HG03066 (cell line): Measurements from ENCODE around the gene SWT1.
"Not testable (repeated sequence)": the region's sequence is repeated elsewhere in the genome, so short reads cannot be mapped to it uniquely, and the experiment has no call there.

ENCODE experiments used
- ATAC-seq: cut with Tn5 transposase; IDR thresholded peaks from one replicate; pipeline ENCODE4 v1.9.1; 2021; ENCODE audit warnings: low read depth; ENCODE audit not compliant: unreplicated experiment

Gene SWT1

GRCh38 chr1:185241127-185241526, 84.2 kb downstream of the SWT1 start:
- ATAC-seq = no peak

GRCh38 chr1:185244015-185244747, 87.2 kb downstream of the SWT1 start:
- ATAC-seq = no peak

DNA sequence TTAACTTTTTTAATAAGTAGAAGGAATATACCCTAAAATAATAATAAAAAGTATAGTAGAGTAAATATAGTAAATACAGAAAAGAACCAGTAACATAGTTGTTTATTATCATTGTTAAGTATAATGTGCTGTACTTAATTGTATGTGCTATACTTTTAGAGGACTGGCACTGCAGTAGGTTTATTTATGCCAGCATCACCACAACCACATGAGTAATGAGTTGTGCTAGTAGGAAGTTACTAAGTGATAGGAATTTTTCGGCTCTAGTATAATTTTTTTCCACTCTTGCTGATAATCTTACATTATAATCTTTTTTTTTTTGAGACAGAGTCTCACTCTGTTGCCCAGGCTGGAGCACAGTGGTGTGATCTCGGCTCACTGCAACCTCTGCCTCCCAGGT, 88.5 kb downstream of the SWT1 start:
- ATAC-seq = no peak

DNA sequence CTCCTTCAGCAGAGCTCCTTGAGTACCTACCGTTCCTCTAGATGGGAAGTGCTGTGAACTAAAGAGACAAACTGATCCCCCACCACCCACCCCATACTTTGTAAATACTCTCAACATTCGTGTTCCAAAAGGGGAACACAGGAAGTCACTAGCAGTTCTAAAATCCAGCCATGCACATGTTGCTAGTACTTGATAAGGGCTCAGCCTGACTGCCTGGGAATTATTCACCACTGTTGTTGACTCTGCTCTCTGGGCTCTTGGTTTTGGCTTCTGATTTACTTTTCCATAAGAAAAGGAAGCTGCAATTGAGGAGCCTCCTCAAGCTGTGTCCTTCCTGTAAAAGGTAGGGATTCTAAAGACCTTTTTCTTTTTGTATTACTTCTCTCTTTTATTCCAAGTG, 92.6 kb downstream of the SWT1 start:
- no peak for ATAC-seq

GRCh38 chr1:185250063-185250462, 93.1 kb downstream of the SWT1 start:
- ATAC-seq = no peak

- not testable (repeated sequence) for ATAC-seq
Measured at GRCh38 chr1:185251928-185252327, 95.0 kb downstream of the SWT1 start.

DNA sequence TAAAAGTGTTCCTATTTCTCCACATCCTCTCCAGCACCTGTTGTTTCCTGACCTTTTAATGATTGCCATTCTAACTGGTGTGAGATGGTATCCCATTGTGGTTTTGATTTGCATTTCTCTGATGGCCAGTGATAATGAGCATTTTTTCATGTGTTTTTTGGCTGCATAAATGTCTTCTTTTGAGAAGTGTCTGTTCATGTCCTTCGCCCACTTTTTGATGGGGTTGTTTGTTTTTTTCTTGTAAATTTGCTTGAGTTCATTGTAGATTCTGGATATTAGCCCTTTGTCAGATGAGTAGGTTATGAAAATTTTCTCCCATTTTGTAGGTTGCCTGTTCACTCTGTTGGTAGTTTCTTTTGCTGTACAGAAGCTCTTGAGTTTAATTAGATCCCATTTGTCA, 95.4 kb downstream of the SWT1 start:
- ATAC-seq = not testable (repeated sequence)

GRCh38 chr1:185255595-185255994, 98.6 kb downstream of the SWT1 start:
- ATAC-seq = not testable (repeated sequence)

GRCh38 chr1:185257116-185257949, 100.4 kb downstream of the SWT1 start:
- not testable (repeated sequence) for ATAC-seq

GRCh38 chr1:185257950-185258208, 100.9 kb downstream of the SWT1 start:
- ATAC-seq = no peak

DNA sequence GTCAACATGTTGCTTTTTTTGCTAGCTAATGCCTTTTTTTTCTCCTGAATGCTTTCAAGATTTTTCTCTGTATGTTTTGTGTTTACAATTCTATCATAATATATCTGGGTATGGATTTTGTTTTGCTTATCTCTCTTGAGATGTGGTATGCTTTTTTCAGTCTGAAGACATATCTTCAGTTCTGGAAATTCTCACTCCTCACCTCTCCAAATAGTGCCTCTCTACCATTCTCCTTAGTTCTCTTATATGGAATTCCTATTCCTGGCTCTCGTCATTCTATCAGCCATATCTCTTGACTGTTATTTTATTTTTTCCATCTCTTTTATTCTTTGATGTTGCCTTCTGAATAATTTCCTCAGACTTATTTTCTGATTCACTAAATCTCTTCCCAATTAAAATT, 101.7 kb downstream of the SWT1 start:
- ATAC-seq = no peak

- ATAC-seq = no peak
Measured at GRCh38 chr1:185260611-185261010, 103.6 kb downstream of the SWT1 start.

DNA sequence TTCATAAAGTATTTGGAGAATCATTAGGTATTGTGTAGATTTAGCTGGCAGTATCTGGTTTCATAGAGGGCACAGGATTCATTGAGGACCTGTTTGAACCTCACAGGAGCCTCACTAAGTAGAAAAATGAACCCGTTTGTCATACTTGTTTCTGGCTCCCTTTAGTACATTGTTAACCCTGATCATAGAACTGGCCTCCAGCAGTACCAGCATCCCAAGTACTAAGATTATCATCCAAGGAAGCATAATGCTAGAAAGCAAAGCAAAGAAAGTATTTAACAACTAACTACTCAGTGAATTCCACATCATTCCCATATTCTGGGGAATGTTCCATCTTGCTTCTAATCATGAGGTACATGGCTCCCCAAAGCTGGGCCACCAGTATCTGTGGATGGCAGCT, 105.2 kb downstream of the SWT1 start:
- no peak for ATAC-seq

DNA sequence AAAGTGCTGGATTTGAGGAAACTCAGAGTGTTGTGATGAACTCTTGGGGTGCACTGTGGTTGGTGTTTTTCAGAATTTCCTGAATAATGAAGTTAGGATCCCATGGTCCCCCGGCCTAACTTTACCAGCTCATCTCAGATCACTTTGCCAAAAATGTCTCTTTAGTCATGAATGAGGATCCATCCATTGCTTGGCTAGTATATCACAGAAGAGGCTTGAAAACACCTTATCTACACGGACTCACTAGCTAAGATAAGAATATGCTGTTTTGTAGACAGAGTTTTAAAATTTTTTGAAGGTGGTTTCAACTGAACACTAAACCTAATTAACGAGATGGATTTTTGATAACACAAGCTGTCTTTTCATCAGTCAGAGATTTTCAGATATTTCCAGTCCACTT, 106.3 kb downstream of the SWT1 start:
- no peak for ATAC-seq

DNA sequence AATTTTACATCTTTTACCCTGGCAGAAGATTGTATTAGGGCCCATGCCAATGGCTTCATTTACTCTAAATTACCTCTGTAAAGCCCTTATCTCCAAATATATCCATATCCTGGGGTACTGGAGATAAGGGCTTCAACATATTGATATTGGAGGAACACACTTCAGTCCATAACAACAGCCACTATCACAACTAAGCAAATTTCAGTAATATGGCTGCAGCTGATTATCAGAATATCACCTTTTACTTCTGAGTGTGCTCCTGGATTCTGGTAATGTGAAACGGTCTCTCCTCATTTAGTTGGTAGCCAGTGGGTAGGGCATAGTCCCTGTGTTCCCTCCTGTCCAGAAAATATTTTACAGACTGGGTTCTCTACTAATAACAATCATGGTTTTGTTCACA, 106.8 kb downstream of the SWT1 start:
- ATAC-seq = no peak

- no peak for ATAC-seq
Measured at GRCh38 chr1:185265314-185265713, 108.3 kb downstream of the SWT1 start.

- no peak for ATAC-seq
Measured at GRCh38 chr1:185267301-185267700, 110.3 kb downstream of the SWT1 start.

GRCh38 chr1:185267701-185268100, 110.7 kb downstream of the SWT1 start:
- no peak for ATAC-seq

DNA sequence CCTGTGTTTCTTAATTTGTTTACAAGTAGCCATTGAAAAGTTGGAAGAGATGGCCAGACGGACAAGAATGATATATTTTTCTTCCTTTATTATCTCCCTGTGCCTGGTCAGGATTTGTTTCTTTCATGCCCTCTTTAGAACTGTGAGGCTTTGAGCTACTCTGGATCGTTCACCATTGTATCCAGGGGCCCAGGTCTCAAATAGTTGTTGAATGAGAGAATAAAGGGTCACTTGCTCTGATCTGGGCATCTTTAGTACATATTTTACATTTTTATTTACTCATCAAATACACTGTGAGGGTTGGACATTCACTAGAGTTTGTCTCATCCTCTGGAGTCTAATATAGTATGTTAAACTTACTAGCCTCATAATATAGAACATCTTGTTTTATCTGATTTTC, 111.4 kb downstream of the SWT1 start:
- ATAC-seq = no peak

DNA sequence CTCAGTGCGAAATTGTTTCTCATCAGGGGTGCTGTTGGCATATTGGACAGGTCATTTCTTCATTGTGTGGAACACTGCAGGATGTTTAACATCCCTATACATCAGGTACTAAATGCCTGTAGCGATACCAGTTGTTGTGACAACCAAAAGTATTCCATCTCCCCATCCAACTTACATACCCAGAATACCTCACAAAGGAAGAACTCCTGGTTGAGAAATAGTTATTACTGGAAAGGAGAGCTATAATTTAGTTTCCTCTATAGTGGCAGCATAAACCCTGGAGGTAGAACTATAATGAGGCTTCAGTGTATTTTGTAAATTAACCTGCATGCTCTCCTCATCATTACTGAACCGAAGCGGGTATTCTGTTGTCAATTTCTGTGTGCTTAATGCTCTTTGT, 115.0 kb downstream of the SWT1 start:
- ATAC-seq = no peak

DNA sequence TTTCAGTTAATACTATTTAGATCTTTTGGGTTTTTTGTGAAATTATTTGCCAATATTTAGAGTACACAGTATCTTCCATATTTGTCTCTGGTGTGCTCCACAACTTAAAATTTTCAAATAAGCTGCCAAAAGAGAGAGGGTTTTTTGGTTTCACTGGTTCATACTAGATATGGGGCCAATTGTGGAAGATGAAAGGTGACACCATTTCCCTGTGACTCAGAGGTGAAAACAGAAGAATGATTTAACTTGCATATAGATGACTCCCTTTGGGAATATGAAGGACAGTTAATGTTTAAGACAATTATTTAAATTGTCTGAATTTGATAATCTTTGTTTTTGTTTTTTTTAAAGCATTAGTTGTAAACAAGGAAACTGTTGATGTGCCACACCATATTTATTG, 122.6 kb downstream of the SWT1 start:
- ATAC-seq = no peak

DNA sequence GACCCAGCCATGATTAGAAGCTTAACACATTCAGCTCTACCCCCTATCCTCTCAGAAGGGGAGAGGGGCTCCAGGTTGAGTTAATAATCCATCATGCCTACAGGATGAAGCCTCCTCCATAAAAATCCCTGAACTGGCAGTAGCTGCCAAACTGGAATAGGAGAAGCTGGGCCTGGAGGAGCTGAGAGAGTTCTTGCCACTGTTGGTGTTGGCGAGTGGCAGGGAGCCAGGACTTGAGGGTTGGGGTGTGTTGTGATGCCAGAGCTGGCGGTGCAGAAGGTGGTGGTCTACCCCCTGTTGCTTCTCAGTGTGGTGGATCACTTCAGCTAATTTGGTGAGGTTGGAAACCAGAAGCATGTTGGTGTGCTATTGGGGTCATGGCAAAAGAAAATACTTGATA, 123.6 kb downstream of the SWT1 start:
- no peak for ATAC-seq
